Sigmoid colon (tissue), 7 donors: ENCODE measurements around the gene NUMB. TPM values are rescaled to one million over a fixed set of nuclear protein-coding genes. Genes with fewer than 3 reads are reported as not detected.
"Not testable (repeated sequence)": the region's sequence is repeated elsewhere in the genome, so short reads cannot be mapped to it uniquely, and the experiment has no call there.

Experiments
- DNase-seq: peaks from one replicate; pipeline ENCODE4 v3.0.0-alpha.2; 2019
- H3K27ac ChIP-seq, 4 donors: fragments of 200-600 bp; sonication (generic); one replicate each; pipeline ENCODE4 v1.5.1; 2016 to 2019; ENCODE audit warnings: mild to moderate bottlenecking in 1 of 4
- H3K27me3 ChIP-seq, 3 donors: fragments of 200-600 bp; sonication (generic); one replicate each; pipeline ENCODE4 v1.5.1; 2019; ENCODE audit warnings: mild to moderate bottlenecking in 1 of 3
- H3K36me3 ChIP-seq, 4 donors: fragments of 200-600 bp; sonication (generic); one replicate each; pipeline ENCODE4 v1.5.1; 2016 to 2019
- H3K4me1 ChIP-seq, 4 donors: fragments of 200-600 bp; sonication (generic); one replicate each; pipeline ENCODE4 v1.5.1; 2017 to 2019
- H3K4me3 ChIP-seq, 4 donors: fragments of 200-600 bp; sonication (generic); one replicate each; pipeline ENCODE4 v1.5.1; 2017 to 2019; ENCODE audit warnings: mild to moderate bottlenecking in 2 of 4, moderate library complexity in 1 of 4
- H3K9me3 ChIP-seq, 4 donors: fragments of 200-600 bp in 3 of 4; sonication (generic) in 3 of 4; one replicate each; pipeline versions ENCODE4 v1.5.1 to v1.6.1; 2013 to 2019
- EP300 ChIP-seq, 4 donors: sonication (generic); formaldehyde crosslinking; IDR thresholded peaks; one replicate each; pipeline ENCODE4 v1.6.1; 2017; ENCODE audit warnings: antibody characterized with exemption in 4 of 4
- POLR2A ChIP-seq, 2 donors: fragments of 450-650 bp; IDR thresholded peaks; one replicate each; pipeline ENCODE4 v1.6.1; 2016; ENCODE audit warnings: antibody characterized with exemption in 2 of 2, mild to moderate bottlenecking in 2 of 2, moderate library complexity in 2 of 2
- POLR2AphosphoS5 ChIP-seq, 4 donors: sonication (generic); formaldehyde crosslinking; IDR thresholded peaks; one replicate each; pipeline ENCODE4 v1.6.1; 2017; ENCODE audit warnings: antibody characterized with exemption in 4 of 4
- WGBS, 2 donors: extraction: QIAGEN DNeasy Blood & Tissue Kit; methylation state at CpG; one replicate each; pipeline ENCODE4 v1.1.7; 2013; 5-methylcytosine and 5-hydroxymethylcytosine counted together
- intact Hi-C: fragments of 100-400 bp; cut with DNase I; formaldehyde crosslinking; loops from one replicate; pipeline ENCODE4 v1.15.1; 2023
- polyA plus RNA-seq, 3 donors: library from polyadenylated mRNA; stranded (reverse); fragments of 200-250 nt; gene quantifications; one replicate each; pipeline ENCODE4 v1.2.3, GENCODE V29; 2013
- total RNA-seq, 4 donors: library from RNA; depleted of rRNA; stranded (reverse); fragments of >200 nt; gene quantifications; one replicate each; pipeline ENCODE4 v1.1.0, GENCODE V29; 2016
- TF ChIP-seq, protein P1 (sequence below), 4 experiments: fragments of 450-650 bp in 3 of 4; fragments of 200-600 bp in 1 of 4; IDR thresholded peaks; one replicate each; pipeline ENCODE4 v1.5.1; 2016 to 2019; ENCODE audit warnings: antibody characterized with exemption in 4 of 4, mild to moderate bottlenecking in 3 of 4, moderate library complexity in 2 of 4
- donor health status: healthy with polysubstance abuse.
- donor health status: Bipolar disorder and iron deficiency.
- donor health status: healthy.

The NUMB gene
- total and polyA plus RNA-seq, 7 donors = 37.6 to 80.3 (median 53.4) TPM

DNA sequence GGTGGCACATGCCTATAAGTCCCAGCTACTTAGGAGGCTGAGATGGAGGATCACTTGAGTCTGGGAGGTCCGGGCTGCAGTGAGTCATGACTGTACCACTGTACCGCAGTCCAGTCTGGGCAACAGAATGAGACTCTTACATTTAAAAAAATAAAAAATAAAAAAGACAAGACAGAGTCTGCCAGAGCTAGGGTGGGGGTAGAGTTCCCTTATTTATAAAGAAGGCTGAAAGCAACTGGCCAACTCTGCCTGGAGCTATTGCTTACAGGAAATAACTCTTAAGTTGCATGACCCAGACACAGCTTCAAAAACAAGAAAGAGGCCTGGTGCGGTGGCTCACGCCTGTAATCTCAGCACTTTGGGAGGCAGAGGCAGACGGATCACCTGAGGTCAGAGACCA, 31.5 kb downstream of the NUMB start:
- DNase-seq = no peak
- Histone ChIP-seq H3K27ac (peak overlapping the region; percentile 46 to 64 (median 62)), H3K27me3 (no peaks in the 10 kb centered on the region), H3K4me3 (no peak overlapping the region), H3K36me3 (no peaks in the 10 kb centered on the region), H3K4me1 (peaks cover 0 to 42% (median 32%) of the 10 kb centered on the region in 4 donors), H3K9me3 (no peaks in the 10 kb centered on the region)
- intact Hi-C loops = no loop called here
- 75 to 86% methylated on average over 5 of the region's 5 CpGs for WGBS, 2 donors
- TF ChIP-seq POLR2AphosphoS5 (IDR thresholded peaks at IDR 0.05) (no peak), POLR2A (IDR thresholded peaks at IDR 0.05) (no peak), EP300 (IDR thresholded peaks at IDR 0.05) (no peak)
- TF ChIP-seq, protein P1, sequence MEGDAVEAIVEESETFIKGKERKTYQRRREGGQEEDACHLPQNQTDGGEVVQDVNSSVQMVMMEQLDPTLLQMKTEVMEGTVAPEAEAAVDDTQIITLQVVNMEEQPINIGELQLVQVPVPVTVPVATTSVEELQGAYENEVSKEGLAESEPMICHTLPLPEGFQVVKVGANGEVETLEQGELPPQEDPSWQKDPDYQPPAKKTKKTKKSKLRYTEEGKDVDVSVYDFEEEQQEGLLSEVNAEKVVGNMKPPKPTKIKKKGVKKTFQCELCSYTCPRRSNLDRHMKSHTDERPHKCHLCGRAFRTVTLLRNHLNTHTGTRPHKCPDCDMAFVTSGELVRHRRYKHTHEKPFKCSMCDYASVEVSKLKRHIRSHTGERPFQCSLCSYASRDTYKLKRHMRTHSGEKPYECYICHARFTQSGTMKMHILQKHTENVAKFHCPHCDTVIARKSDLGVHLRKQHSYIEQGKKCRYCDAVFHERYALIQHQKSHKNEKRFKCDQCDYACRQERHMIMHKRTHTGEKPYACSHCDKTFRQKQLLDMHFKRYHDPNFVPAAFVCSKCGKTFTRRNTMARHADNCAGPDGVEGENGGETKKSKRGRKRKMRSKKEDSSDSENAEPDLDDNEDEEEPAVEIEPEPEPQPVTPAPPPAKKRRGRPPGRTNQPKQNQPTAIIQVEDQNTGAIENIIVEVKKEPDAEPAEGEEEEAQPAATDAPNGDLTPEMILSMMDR (IDR thresholded peaks at IDR 0.05) = no peak

DNA sequence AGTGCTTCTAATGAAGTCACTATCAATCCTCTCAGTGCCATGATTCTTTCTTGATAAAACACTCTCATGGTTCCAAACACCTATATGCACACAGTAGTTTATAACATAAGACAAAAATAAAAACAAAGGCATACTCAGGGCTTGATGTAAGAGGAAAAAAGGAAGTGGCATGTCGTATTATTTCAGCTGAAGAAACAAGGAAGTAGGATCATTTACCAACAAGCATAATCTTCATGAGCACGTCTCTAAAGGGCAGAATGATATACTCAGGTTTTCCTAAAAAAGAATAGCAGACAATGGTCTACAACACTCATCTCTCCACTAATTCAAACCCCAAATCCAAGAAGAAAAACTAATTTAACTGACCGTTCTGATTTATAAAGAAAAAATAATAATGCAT, 33.9 kb downstream of the NUMB start:
- intact Hi-C loops = no loop called here
- Histone ChIP-seq H3K4me1 (peaks cover 0 to 42% (median 31%) of the 10 kb centered on the region in 4 donors), H3K27ac (peak overlapping the region in 2 of 4 donors; percentile 6 to 33)

DNA sequence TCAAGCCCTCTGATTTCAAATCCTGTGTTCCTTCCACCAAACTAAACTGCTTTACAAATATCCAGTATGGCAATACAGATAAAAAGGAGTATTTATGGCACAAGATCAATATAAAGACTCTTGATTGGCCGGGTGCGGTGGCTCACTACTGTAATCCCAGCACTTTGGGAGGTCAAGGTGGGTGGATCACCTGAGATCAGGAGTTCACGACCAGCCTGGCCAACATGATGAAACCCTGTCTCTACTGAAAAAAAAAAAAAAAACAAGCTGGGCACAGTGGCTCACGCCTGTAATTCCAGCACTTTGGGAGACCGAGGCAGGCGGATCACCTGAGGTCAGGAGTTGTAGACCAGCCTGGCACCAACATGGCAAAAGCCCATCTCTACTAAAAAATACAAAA, 35.3 kb downstream of the NUMB start:
- H3K36me3 ChIP-seq, H3K4me3 ChIP-seq, H3K9me3 ChIP-seq, intact Hi-C loops, DNase-seq, H3K27me3 ChIP-seq: not testable (repeated sequence)
- WGBS, 2 donors = 72 to 89% methylated on average over 6 of the region's 6 CpGs
- peak overlapping the region in 1 of 4 donors; percentile 35 for H3K27ac ChIP-seq
- peaks cover 0 to 34% (median 23%) of the 10 kb centered on the region in 4 donors for H3K4me1 ChIP-seq

More for the DNA sequence above, 33.9 kb downstream of the NUMB start:
- peaks cover 0 to 5% (median 0%) of the 10 kb centered on the region in 4 donors for H3K36me3 ChIP-seq
- no peak overlapping the region for H3K4me3 ChIP-seq
- no peaks in the 10 kb centered on the region for H3K9me3 ChIP-seq
- no peak for DNase-seq
- H3K27me3 ChIP-seq = no peaks in the 10 kb centered on the region
- TF ChIP-seq EP300 (IDR thresholded peaks at IDR 0.05) = no peak
- TF ChIP-seq POLR2AphosphoS5 (IDR thresholded peaks at IDR 0.05) = no peak
- no peak for TF ChIP-seq POLR2A (IDR thresholded peaks at IDR 0.05)
- TF ChIP-seq, protein P1 (IDR thresholded peaks at IDR 0.05) = no peak
- 8 to 24% methylated on average over 3 of the region's 3 CpGs for WGBS, 2 donors

DNA sequence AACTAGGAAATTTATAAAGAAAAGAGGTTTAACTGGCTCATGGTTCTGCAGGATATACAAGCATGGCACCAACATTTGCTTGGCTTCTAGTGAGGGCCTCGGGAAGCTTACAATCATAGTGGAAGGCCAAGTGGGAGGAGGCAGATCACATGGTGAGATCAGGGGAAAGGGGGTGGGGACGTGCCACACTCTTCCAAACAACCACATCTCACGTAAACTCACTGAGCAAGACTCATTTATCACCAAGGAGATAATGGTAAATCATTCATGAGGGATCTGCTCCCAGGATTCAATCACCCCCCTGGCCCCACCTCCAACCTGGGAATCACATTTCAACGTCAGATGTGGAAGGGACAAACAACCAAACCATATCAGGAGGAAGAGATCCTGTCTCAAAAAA, 35.8 kb downstream of the NUMB start:
- Histone ChIP-seq H3K9me3 (no peaks in the 10 kb centered on the region), H3K27me3 (no peaks in the 10 kb centered on the region), H3K36me3 (peaks cover 0 to 5% (median 0%) of the 10 kb centered on the region in 4 donors), H3K4me3 (no peak overlapping the region), H3K27ac (no peak overlapping the region), H3K4me1 (peaks cover 0 to 28% (median 17%) of the 10 kb centered on the region in 4 donors)
- no peak for DNase-seq
- WGBS, 2 donors = 9 to 68% methylated on average over 4 of the region's 4 CpGs
- intact Hi-C loops = no loop called here
- TF ChIP-seq POLR2AphosphoS5 (IDR thresholded peaks at IDR 0.05) (no peak), EP300 (IDR thresholded peaks at IDR 0.05) (no peak), POLR2A (IDR thresholded peaks at IDR 0.05) (no peak)
- TF ChIP-seq, protein P1 (IDR thresholded peaks at IDR 0.05) = no peak

DNA sequence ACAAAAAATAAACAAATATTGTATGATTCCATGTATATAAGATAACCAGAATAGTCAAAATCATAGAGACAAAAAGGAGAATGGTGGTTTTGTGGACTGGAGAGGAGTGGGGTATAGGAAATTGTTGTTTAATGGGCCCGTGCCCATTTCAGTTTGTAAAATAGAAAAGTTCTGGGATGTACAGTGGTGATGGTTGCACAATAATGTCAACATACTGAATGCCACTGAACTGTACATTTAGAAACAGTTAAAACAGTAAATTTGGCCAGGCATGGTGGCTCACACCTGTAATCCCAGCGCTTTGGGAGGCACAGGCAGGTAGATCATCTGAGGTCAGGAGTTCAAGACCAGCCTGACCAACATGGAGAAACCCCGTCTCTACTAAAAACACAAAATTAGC, 40.1 kb downstream of the NUMB start:
- no peak for DNase-seq
- Histone ChIP-seq H3K4me1 (peaks cover 0 to 24% (median 20%) of the 10 kb centered on the region in 4 donors), H3K36me3 (peaks cover 0 to 5% (median 0%) of the 10 kb centered on the region in 4 donors), H3K27ac (no peak overlapping the region), H3K27me3 (no peaks in the 10 kb centered on the region), H3K4me3 (no peak overlapping the region), H3K9me3 (no peaks in the 10 kb centered on the region)
- intact Hi-C loops = no loop called here
- 96 to 97% methylated on average over 3 of the region's 3 CpGs for WGBS, 2 donors
- TF ChIP-seq POLR2AphosphoS5 (IDR thresholded peaks at IDR 0.05) (no peak), EP300 (IDR thresholded peaks at IDR 0.05) (no peak), POLR2A (IDR thresholded peaks at IDR 0.05) (no peak)
- TF ChIP-seq, protein P1 (IDR thresholded peaks at IDR 0.05) = no peak

DNA sequence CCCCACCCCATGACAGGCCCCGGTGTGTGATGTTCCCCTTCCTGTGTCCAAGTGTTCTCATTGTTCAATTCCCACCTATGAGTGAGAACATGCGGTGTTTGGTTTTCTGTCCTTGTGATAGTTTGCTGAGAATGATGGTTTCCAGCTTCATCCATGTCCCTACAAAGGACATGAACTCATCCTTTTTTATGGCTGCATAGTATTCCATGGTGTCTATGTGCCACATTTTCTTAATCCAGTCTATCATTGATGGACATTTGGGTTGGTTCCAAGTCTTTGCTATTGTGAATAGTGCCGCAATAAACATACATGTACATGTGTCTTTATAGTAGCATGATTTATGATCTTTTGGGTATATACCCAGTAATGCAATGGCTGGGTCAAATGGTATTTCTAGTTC, 52.1 kb downstream of the NUMB start:
- H3K4me3 ChIP-seq, DNase-seq, H3K27ac ChIP-seq, H3K27me3 ChIP-seq, intact Hi-C loops, H3K9me3 ChIP-seq: not testable (repeated sequence)
- Histone ChIP-seq H3K36me3 (peaks cover 0 to 12% (median 2%) of the 10 kb centered on the region in 4 donors), H3K4me1 (peaks cover 0 to 16% (median 13%) of the 10 kb centered on the region in 4 donors)
- 97 to 98% methylated on average over 2 of the region's 3 CpGs for WGBS, 2 donors
